GF-D8 (cell line): ENCODE results near the gene CHN1.

Experiments
- DNase-seq: peaks from one replicate; lab custom pipeline; 2025; lab: John Stamatoyannopoulos, UW

Gene CHN1

DNA sequence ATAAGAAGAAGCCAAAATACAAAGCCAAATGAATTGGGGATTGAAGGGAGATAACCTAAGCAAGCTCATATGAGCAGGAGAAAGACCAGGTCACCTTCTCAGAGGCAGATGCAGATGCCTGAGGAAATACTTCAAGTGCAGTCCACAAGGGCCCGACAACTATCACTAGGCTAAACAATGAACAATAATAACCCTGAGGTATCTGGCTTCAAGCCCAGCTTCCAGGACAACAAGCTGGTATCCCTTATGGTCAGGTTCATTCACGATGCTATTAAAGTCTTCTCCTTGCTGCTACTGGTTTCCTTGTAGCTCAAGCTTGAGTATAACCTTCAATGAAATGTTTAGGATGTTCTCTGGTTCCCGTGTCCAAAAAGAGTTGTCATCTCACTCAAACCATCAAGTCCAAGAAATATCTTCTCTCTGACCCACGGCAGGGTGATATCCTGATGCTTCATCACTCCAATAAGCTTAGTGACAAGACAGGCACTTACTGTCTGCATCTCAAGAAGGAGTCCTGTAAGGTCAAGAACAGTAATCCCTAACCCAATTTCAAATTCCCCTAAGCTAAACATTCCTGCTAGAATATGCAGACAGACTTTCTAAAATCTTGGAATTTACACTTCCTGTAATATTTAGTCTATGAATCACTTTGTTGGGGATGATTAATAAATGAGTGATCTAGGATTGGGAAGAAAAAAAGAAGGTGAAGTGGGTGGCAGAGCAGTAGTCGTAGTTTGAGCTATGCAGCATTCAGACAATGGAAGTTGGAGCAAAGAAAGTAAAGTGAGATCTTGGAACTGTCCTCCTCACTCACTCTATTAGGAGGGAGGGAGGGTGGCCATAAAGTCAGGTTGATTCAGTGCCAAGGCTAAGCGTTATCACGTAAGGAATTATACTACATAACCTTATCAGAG lies 33.1 kb downstream of the CHN1 start:
- no peak for DNase-seq

DNA sequence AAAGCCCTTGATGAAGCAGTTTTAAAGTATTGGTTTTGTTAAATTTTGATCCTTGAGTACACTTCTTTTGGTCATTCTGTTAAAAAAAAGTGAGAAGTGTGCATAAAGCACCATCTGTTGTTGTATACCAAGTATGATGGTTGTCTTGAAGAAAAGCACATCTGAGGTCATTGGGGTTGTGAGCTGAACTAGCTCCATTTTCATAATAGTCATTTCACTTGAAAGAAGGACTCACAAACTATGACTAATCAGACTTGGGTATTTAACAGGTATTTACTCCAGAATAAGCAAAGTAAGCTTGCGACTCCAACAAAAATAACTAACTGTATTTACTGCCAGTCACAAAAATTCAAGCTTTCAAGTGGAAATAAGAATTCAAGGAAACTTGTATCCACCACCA lies 35.1 kb downstream of the CHN1 start:
- DNase-seq = no peak

DNA sequence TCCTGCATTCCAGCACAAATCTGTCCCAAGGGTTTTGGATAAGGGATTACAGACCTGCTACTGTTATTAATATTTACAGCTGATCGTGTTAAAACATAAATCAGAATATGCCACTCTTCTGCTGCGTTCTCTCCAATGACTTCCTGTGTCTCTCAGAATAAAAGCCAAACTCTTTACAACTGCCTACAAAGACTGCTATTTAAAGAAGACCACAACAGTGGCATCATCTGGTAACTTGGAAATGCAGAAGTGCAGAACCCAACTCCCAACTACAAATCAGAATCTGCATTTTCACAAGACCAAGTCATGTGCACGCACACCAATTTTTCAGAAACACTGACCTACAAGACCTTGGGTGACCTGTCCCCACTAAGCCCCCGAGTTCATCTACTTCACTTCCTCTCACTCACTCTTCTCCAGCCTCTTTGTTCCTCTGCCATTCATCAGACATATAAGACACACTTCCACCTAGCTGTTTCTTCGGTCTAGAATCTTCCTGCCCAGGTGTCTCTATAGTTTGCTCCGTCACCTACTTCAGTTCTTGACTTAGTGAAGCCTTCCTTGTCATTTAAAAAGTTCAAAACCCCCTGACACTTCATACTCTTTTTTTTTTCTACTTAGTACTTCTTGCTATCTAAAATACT lies 36.0 kb downstream of the CHN1 start:
- no peak for DNase-seq

DNA sequence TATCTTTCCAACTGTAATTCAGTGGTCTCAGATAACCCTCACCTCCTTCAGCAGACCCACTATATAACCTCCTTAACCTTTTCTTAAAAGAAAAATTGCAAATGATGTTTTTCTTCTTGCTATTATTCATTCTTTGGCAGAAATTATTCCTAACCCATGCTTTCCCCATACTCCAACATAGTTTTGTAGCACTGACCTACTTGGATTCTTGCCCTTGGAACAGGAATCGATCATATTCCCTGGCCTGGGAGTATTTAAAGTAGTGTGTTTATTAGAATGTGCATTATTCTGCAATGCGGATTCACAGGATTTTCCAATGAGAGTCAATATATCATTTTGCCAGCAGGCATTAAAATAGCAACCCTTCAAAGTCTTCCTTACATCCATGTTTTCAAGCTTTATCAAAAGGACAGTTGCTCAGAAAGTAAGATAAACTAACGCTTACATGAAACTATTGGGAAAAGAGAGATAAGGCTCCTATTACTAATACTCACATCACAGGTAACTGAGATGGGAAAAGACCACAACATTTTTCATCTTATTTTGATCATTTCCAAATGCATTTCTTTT lies 37.4 kb downstream of the CHN1 start:
- DNase-seq = no peak

DNA sequence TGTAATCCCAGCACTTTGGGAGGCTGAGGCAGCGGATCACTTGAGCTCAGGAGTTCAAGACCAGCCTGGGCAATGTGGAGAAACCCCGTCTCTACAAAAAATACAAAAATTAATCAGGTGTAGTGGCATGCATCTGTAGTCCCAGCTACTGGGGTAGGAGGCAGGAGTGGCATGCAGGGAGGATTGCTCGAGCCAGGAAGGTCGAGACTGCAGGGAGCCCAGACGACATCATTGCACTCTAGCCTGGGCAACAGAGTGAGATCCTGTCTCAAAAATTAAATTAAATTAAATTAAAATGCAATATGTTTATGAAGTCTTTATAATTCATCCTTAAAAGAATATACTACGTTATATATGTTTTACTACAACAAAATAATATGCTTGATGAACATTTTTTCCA lies 38.1 kb downstream of the CHN1 start:
- no peak for DNase-seq

DNA sequence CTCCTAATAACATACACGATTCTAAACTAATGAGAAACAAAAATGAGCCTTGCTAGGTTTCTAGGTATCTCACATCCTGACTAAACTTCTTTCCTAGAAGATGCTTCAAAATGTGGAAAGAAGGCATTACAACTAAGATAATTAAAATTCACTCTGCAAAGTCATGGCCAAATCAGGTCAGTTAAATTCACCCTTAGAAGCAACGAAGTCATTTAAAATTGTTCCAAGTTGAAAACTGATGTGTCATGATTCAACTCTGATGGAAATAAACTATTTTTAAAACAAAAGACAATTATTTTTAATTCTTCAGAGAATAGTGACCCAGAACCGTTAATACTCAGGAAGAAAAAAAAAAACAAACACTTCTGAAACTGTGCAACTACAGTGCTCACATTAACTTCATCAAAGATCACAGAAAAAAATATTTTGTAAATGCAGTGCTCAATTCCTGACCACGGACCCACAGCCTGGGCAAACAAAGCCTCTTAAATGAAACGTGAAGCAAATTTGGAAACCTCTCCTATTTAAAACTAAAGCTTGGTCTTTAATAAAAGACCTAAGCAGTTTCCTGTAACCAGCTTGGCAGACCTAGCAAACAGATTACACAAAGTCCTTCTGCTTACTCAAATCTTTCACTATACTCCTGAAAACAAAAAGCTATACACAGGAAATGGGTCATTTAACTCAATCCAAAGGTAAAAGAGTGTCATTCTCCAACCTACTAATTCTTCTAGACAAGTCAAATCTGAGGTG lies 39.0 kb downstream of the CHN1 start:
- DNase-seq = no peak

DNA sequence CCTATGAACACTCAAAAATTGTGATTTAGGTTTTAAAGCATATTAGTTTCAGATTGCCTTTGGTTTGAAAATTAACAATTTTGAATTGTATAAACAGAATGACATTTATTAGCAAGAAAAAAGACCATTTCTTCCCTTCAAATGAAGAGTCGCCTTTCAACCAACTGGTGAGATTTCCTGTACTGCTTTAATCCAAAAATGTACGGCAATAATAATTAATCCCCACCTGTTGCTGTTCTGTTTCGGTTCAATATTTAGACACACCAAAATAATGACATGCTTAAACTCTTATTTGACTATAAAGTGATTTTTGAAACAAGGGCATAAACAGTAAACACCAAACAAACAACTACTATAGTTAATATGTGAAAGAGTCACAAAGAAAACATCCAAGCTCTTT lies 39.6 kb downstream of the CHN1 start:
- DNase-seq = no peak

DNA sequence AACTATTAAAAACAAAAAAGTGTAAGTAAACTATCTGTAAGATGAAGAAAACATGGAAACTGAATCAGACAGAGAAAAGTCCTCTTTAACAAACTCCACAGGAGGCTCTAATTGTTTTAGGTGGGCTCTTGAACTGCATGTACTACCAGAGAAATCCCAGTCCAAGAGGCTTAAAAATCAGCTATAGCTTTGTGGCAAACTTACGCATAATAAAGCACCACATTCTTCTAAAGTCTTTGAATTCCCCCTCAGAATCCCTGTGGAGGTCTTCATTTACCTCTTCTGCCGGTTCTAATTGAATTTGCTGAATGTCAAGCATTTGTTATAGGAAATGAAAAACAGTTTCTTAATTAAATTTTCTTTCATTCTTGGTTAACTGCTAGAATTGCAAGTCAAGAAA lies 40.8 kb downstream of the CHN1 start:
- no peak for DNase-seq

DNA sequence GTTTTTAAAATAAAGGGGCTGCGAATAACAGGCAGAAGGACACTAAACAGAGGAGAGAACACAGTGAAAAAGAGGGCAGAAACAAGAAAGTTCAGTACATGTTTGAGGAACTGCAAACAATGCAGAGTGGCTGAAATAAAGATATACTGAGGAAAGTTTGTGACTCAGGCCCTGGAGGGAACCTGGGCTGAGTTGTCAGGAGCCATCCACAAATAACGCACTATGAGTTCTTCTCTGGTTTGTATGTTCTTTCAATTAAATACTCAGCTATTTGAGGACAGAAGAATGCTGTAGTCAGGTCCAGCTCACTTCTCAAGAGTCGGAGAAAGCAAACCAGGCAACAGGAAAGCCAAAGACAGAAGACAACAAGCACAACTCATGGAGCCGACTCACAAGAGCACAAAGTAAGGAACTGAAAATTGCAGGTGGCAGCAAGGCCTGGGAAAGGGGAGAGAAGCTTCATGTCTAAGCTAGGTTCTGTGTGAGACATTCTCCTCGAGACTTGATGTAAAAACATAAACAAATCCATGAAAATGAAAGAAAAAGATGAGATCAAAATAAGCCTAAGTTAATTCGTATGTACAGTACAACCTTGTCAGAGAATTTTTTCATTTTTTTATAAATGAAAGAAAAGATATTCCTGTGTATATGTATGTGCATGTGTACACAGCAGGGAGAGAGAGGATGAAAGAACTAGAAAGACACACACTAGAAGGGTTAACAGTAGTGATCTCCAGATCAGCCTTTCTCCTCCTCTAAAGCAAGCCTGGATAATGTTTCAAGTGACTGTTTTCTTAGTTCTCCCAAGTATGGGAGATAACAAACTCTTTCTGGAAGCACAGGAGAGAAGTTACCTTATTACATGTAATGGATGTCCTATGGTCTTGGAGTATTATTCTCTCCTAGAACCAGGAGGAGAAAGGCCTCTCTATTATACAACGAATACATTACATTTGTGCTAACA lies 41.5 kb downstream of the CHN1 start:
- no peak for DNase-seq

DNA sequence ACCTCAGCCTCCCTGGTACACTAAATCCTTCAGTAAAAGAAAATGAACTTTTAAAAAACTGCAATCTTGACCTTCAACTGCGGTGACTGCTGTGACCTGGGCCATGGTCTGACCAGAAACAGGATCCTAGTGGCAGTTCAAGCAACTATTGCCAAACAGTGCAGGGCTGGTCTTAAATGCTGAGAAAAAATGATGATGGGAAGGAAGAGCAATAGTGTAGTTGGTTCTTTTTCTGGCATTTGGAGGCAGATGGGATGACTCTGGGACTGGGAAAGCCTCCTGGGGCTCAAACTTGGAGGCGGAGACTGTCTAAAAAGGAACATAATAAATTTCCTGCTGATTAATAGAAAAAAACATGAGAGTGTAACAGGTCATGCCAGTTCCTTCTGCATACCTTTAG lies 45.4 kb downstream of the CHN1 start:
- DNase-seq = no peak

DNA sequence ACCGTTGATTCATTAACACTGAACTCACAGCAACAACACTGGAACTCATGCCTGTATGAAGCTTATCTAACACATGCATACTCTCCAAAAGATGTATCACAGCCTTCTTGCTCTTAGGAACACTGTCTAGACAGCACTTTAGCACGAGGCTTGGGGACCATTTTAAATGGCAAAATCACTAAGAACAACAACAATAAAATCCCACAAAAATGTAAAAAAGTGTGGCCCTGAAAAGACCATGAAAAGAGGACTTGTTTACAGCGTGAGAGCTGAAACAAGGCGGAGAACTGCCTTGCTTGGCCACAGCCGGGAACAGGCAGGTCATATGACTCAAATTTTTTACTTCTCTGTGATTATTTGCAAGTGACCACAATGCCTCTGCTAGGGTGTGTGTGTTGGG lies 48.1 kb downstream of the CHN1 start:
- DNase-seq = no peak

DNA sequence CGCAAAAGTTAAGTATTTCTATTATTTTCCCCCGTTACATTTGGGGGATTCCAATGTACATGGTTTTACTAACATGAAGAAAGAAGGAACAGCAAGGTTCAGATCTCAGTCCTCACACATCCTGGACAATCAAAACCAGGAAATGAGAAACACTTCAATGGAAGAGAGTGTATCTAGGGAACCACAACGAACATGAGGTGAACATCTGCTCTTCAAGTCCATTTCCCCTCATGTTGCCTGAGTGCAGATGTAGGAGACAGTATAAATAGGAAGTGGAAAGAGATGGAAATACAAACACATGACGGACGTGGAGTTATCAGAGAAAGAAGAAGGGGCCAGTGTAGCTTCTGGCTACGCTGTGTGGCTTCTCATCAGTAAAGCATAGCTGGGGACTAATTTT lies 52.6 kb downstream of the CHN1 start:
- no peak for DNase-seq

DNA sequence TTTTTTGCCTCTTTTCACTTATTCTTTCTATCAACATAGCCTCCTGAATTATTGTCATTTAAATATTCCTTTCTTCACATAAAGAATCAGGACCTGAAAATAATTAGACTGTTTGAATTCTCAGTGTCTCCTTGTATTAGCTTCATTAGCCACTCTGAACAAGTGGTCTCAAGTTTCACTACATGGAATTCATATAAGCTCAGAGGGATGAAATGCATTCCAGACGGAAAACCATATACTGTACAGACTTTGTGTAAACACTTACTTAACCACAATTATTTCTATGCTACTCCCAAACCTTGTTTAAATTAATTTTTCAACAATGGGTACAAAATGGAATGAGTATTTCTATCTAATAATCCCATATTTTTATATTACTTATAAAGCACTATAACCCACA lies 53.4 kb downstream of the CHN1 start:
- DNase-seq = no peak

DNA sequence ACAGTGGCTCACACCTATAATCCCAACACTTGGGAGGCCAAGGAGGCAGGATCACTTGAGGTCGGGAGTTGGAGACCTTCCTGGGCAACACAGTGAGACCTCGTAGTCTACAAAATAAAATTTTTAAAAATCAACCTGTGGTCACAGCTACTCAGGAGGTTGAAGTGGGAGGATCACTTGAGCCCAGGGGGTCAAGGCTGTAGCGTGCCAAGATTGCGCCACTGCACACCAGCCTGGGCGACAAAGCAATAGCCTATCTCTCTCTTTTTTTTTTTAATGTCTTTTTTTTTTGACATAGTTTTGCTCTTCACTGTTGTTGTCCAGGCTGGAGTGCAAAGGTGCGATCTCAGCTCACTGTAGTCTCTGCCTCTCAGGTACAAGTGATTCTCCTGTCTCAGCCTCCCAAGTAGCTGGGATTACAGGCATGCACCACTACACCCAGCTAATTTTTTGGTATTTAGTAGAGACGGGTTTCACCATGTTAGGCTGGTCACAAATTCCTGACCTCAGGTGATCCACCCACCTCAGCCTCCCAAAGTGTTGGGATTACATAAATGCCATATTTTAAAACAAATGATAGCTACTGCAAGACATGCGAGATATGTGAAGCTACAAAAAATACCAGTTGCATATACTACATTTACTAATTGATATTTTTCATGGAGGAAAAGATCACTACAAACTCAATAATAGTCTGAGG lies 55.0 kb downstream of the CHN1 start:
- DNase-seq = no peak

DNA sequence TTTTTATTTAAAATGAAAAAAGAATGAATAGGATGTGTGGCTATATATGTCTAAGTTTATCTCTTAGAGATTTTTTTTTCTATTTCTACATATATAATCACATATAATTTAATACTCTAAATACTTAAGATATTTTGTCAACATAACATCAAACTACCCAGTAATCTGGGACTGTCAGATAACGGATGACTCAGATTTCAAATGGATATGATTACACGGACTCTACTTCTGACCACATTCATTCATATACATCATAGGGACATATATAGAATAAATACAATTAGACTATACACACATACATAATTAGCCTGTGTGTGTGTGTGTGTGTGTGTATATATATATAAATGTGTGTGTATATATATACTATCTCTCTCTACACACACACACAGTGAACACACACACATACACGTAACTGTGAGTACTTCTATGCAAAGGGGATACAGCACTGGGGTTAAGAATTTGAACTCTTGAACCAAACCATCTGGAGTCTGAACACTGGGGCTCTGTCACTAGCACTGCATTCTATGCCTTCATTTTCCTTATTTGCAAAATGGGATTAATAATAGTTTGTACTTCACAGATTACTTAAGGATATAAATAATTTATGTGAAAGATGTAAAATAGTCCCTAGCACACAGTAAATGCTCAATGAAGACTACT lies 59.5 kb downstream of the CHN1 start:
- no peak for DNase-seq

DNA sequence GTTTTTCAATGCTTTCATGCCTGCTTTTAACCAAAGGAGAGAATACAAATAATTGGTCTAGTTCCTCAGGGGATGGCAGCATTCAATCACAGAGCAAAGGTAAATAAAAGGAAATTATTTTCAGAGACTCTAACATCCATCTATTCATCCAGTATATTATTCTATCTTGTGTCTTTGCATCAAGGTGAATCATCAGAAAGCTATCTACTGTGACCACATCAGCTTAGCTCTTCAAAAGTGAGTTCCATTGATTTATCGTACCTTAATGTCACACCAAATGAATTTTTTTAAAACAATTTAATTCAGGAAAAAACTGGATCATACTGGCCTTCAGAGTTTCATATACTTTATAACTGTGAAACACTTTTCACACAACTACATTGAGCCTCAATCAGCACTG lies 66.1 kb downstream of the CHN1 start:
- DNase-seq = no peak

DNA sequence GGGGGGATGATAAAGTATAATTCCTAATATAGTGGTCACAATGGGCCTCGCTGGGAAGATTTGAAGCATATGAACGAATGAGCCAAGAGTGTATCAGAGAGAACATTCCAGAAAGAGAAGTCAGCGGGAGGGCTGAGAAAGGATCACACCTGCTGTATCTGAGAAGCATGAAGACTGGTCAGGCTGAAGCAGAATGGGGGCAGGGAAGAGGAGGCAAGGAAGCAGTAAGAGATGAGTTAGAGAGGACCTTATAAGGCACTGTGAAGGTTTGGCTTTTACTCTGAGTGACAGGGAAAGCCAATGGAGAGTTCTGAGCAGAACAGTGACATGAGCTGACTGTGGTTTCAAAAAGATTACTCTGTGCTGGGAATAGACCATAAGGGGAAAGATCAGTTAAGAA lies 73.5 kb downstream of the CHN1 start:
- DNase-seq = no peak

DNA sequence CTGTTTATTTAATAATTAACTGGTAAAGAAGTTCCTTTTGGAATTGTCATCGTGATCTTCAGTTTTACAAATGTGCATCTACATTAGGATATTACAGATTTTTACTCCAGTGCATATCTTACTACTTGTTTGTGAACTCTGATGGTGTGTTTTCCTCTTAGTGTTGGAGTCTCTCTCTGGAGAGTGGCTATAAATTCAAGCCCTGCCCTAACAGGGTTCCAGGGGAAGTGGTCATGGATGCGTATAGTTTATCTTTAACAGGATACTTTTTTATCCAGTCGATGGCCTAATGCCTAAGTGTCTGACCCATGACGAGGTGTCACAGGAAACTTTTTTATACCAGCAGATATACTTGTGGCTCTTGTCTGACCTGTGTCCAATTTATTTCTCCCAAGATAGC lies 75.4 kb downstream of the CHN1 start:
- no peak for DNase-seq

DNA sequence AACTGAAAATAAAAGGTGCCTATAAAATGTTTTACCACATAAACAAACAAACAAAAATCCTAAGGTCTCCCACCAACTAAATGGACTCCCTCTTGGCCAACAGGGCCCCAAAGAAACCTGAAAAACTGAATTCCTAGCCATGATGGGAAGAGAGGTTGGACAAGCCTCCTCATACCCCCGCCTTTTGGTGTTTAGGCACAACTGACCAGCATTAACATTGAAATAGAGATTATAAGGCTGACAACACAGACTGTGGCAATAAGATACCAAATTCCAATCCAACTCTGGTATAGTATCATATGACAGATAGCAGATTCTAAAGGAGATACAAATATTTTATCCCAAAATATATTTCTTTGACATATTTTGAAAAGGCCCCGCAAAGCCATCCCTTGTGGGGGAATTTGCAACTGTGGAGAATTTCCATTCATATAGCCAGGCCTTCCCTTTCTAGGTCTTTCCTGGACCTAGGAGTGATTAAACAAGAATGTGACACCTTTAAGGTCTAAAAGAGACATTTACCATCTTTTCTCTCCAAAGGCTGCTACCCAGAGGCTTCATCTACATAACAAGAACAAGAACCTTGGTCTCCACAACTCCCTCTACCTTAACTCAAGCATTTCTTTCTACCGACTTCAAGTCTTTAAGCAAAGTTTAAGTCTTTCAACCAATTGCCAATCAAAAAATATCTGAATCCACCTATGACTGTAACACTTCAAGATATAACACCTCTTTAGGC lies 80.0 kb downstream of the CHN1 start:
- no peak for DNase-seq
